NB4 (cell line): ENCODE measurements around the gene RERE.

ENCODE experiments used
- DNase-seq: peaks from one replicate; pipeline ENCODE4 v3.0.0; 2010; ENCODE audit warnings: low read depth
- H3K4me3 ChIP-seq: one replicate; pipeline ENCODE4 v1.5.1; 2011; ENCODE audit warnings: mild to moderate bottlenecking, low read depth, low read length, moderate library complexity
- CTCF ChIP-seq: IDR thresholded peaks from one replicate; pipeline ENCODE4 v1.5.1; 2012; ENCODE audit warnings: low read depth, low read length
- MAX ChIP-seq: IDR thresholded peaks from 2 replicates; pipeline ENCODE4 v1.6.1; 2011; ENCODE audit warnings: low read depth, low read length
- MYC ChIP-seq: IDR thresholded peaks from 2 replicates; pipeline ENCODE4 v1.6.1; 2011; ENCODE audit warnings: low read depth, low read length
- POLR2A ChIP-seq: IDR thresholded peaks from 2 replicates; pipeline ENCODE4 v1.6.1; 2011; ENCODE audit warnings: mild to moderate bottlenecking; ENCODE audit not compliant: insufficient read length; ENCODE audit errors: extremely low read depth

Gene RERE

GRCh38 chr1:8547791-8548190, 269.6 kb downstream of the RERE start:
- DNase-seq: no peak
- TF ChIP-seq MYC (no peak), CTCF (no peak), POLR2A (no peak), MAX (no peak)
- no peak overlapping the region for H3K4me3 ChIP-seq

- H3K4me3 ChIP-seq: no peak overlapping the region
- TF ChIP-seq MAX (no peak), CTCF (no peak), POLR2A (no peak), MYC (no peak)
- no peak for DNase-seq
Measured at GRCh38 chr1:8545078-8545477, 272.4 kb downstream of the RERE start.

- DNase-seq: no peak
- H3K4me3 ChIP-seq: no peak overlapping the region
- TF ChIP-seq POLR2A: no peak
- no peak for TF ChIP-seq CTCF
- no peak for TF ChIP-seq MAX
- TF ChIP-seq MYC: no peak
Measured at GRCh38 chr1:8544644-8545043, 272.8 kb downstream of the RERE start.

- TF ChIP-seq CTCF (no peak), POLR2A (no peak), MAX (no peak), MYC (no peak)
- H3K4me3 ChIP-seq: no peak overlapping the region
- DNase-seq: no peak
Measured at GRCh38 chr1:8543965-8544364, 273.5 kb downstream of the RERE start.

GRCh38 chr1:8541961-8542521, 275.4 kb downstream of the RERE start:
- no peak for DNase-seq
- TF ChIP-seq CTCF (no peak), MAX (no peak), MYC (no peak), POLR2A (no peak)
- H3K4me3 ChIP-seq: no peak overlapping the region

- DNase-seq: no peak
- no peak for TF ChIP-seq MYC
- no peak for TF ChIP-seq CTCF
- no peak for TF ChIP-seq MAX
- no peak for TF ChIP-seq POLR2A
- no peak overlapping the region for H3K4me3 ChIP-seq
Measured at GRCh38 chr1:8540971-8541370, 276.5 kb downstream of the RERE start.
